HepG2 (cell line): ENCODE results near the gene RPL27A. TPM values are rescaled to one million over a fixed set of nuclear protein-coding genes. Genes with fewer than 3 reads are reported as not detected.

Experiments
- ATAC-seq: fragments of 200-7000 bp; cut with Tn5 transposase; 3 replicates; pipeline ENCODE4 v1.9.1; 2020; ENCODE audit warnings: mild to moderate bottlenecking, moderate library complexity
- BruUV-seq: library from RNA; stranded (reverse); fragments of 400-500 nt; replicated peaks from 2 replicates; lab custom pipeline; 2021; lab: Mats Ljungman, UMichigan
- CTCF ChIA-PET: fragments of 300-600 bp; formaldehyde crosslinking; extraction: SDS; loops from one replicate; lab custom pipeline; 2021; ENCODE audit warnings: low total read pairs, inconsistent platforms, low intra/inter-chr PET ratio; lab: Yijun Ruan, JAX
- POLR2A ChIA-PET: fragments of 350-600 bp; sonication (Branson Sonifier 250); formaldehyde crosslinking; loops from one replicate; lab custom pipeline; 2020; ENCODE audit warnings: antibody characterized with exemption, inconsistent platforms; lab: Yijun Ruan, JAX
- DNase-seq: peaks from one replicate; pipeline ENCODE4 v3.0.0-alpha.2; 2015; ENCODE audit warnings: low spot score
- FAIRE-seq: peaks from 3 replicates; lab custom pipeline; 2011; peaks lifted over from hg19 to GRCh38; lab: Jason Lieb, UNC
- H2AFZ ChIP-seq: one replicate; pipeline ENCODE4 v1.6.1; 2011; ENCODE audit warnings: low read length, inconsistent platforms
- H3K27ac ChIP-seq: fragments of 300-600 bp; 3 replicates; pipeline ENCODE4 v1.8.0; 2011; ENCODE audit warnings: mixed run types, mild to moderate bottlenecking, mixed read lengths, low read length, inconsistent platforms; ENCODE audit not compliant: insufficient read depth; ENCODE audit errors: extremely low read length
- H3K27me3 ChIP-seq, 2 experiments: fragments of 200-600 bp in 1 of 2; 2 replicates in 1 of 2; 3 replicates in 1 of 2; pipeline versions ENCODE4 v1.6.0 to v1.8.0; 2011; ENCODE audit warnings: low read length in 2 of 2, mild to moderate bottlenecking in 2 of 2, moderate library complexity in 2 of 2, inconsistent platforms in 1 of 2; ENCODE audit not compliant: insufficient read depth in 2 of 2, control insufficient read depth in 1 of 2
- H3K36me3 ChIP-seq, 2 experiments: fragments of 200-600 bp in 1 of 2; replicated peaks in 1 of 2; 2 replicates in 1 of 2; 3 replicates in 1 of 2; pipeline versions ENCODE4 v1.5.1 to v1.8.0; 2011; ENCODE audit warnings: low read length in 2 of 2, inconsistent platforms in 1 of 2; ENCODE audit not compliant: insufficient read depth in 2 of 2, control insufficient read depth in 1 of 2
- H3K4me1 ChIP-seq: 2 replicates; pipeline ENCODE4 v1.5.1; 2012; ENCODE audit warnings: low read length, inconsistent platforms; ENCODE audit not compliant: insufficient read depth
- H3K4me2 ChIP-seq: 2 replicates; pipeline ENCODE4 v1.6.0; 2011; ENCODE audit warnings: low read depth, low read length, inconsistent platforms
- H3K4me3 ChIP-seq, 3 experiments: fragments of 200-600 bp in 1 of 3; sonication (generic), shearing (Covaris generic) in 1 of 3; replicated peaks in 1 of 3; 2 replicates each; pipeline ENCODE4 v1.5.1; 2011 to 2016; ENCODE audit warnings: low read length in 3 of 3, inconsistent platforms in 2 of 3, low read depth in 2 of 3, mild to moderate bottlenecking in 2 of 3, control low read depth in 1 of 3, mixed read lengths in 1 of 3; ENCODE audit not compliant: insufficient read depth in 1 of 3
- H3K79me2 ChIP-seq: one replicate; pipeline ENCODE4 v1.6.1; 2011; ENCODE audit warnings: low read length, inconsistent platforms; ENCODE audit not compliant: insufficient read depth
- H3K9ac ChIP-seq: 2 replicates; pipeline ENCODE4 v1.6.0; 2011; ENCODE audit warnings: mild to moderate bottlenecking, low read depth, low read length, inconsistent platforms; ENCODE audit not compliant: insufficient read depth
- H3K9me3 ChIP-seq: 2 replicates; pipeline ENCODE4 v1.5.1; 2012; ENCODE audit warnings: mild to moderate bottlenecking, low read length
- H4K20me1 ChIP-seq: 2 replicates; pipeline ENCODE4 v1.6.0; 2011; ENCODE audit warnings: inconsistent platforms, mild to moderate bottlenecking, low read length, moderate library complexity; ENCODE audit not compliant: insufficient read depth
- HOXA9 ChIP-seq: sonication (generic); formaldehyde crosslinking; IDR thresholded peaks from 2 replicates; pipeline ENCODE4 v1.8.1; 2022; ENCODE audit warnings: missing genetic modification reagents, mild to moderate bottlenecking, moderate library complexity, borderline replicate concordance
- ZC3H4 ChIP-seq: sonication (generic); formaldehyde crosslinking; IDR thresholded peaks from 2 replicates; pipeline ENCODE4 v1.4.0; 2020; ENCODE audit warnings: missing genetic modification reagents, borderline replicate concordance
- ZNF383 ChIP-seq: sonication (generic); formaldehyde crosslinking; IDR thresholded peaks from 2 replicates; pipeline ENCODE4 v1.4.0; 2020; ENCODE audit warnings: missing genetic modification reagents, mild to moderate bottlenecking, borderline replicate concordance
- ZNF430 ChIP-seq: sonication (generic); formaldehyde crosslinking; IDR thresholded peaks from 2 replicates; pipeline ENCODE4 v1.9.0; 2021; ENCODE audit warnings: mild to moderate bottlenecking, missing genetic modification reagents
- ZNF432 ChIP-seq: sonication (generic); formaldehyde crosslinking; IDR thresholded peaks from 2 replicates; pipeline ENCODE4 v1.5.0; 2020; ENCODE audit warnings: missing genetic modification reagents, mild to moderate bottlenecking, borderline replicate concordance
- ZNF510 ChIP-seq: sonication (generic); formaldehyde crosslinking; IDR thresholded peaks from 2 replicates; pipeline ENCODE4 v1.4.0; 2020; ENCODE audit warnings: low read depth, mild to moderate bottlenecking, missing genetic modification reagents
- ZNF556 ChIP-seq: sonication (generic); formaldehyde crosslinking; IDR thresholded peaks from 2 replicates; pipeline ENCODE4 v1.4.0; 2020; ENCODE audit warnings: mild to moderate bottlenecking, missing genetic modification reagents, borderline replicate concordance
- ZNF569 ChIP-seq: sonication (generic); formaldehyde crosslinking; IDR thresholded peaks from 2 replicates; pipeline ENCODE4 v1.5.0; 2020; ENCODE audit warnings: mild to moderate bottlenecking, missing genetic modification reagents, moderate library complexity, borderline replicate concordance
- ZNF75D ChIP-seq: sonication (generic); formaldehyde crosslinking; IDR thresholded peaks from 2 replicates; pipeline ENCODE4 v1.8.1; 2023; ENCODE audit warnings: missing genetic modification reagents, mild to moderate bottlenecking, borderline replicate concordance
- ZNF891 ChIP-seq: sonication (generic); formaldehyde crosslinking; IDR thresholded peaks from 2 replicates; pipeline ENCODE4 v1.5.0; 2020; ENCODE audit warnings: mild to moderate bottlenecking, missing genetic modification reagents
- WGBS: methylation state at CpG from one replicate; pipeline ENCODE4 v1.1.6; 2017; ENCODE audit warnings: low lambda C conversion rate; 5-methylcytosine and 5-hydroxymethylcytosine counted together
- in situ Hi-C: cut with HindIII; loops from 2 replicates; pipeline ENCODE4 v1.10.0; 2017; ENCODE audit warnings: low pct_unique_long_range_greater_than_20kb; ENCODE audit not compliant: extremely low pct_ligation_motif_present
- intact Hi-C: fragments of 100-400 bp; cut with micrococcal nuclease; formaldehyde crosslinking; loops from one replicate; pipeline ENCODE4 v1.10.0; 2022; ENCODE audit not compliant: unreplicated experiment
- polyA plus RNA-seq, 8 experiments: library from polyadenylated mRNA; depleted of rRNA in 3 of 8; stranded (reverse) in 7 of 8; unstranded in 1 of 8; fragments of >200 nt; fragmentation: Illumina TruSeq in 4 of 8; extraction: Trizol in 4 of 8; gene quantifications; 2 replicates each; pipeline versions ENCODE4 v1.2.1 to v1.2.3, GENCODE V29; 2011 to 2016; ENCODE audit warnings: low read depth in 4 of 8, missing spikeins in 1 of 8, mixed read lengths in 1 of 8; ENCODE audit not compliant: insufficient read depth in 1 of 8
- total RNA-seq, 5 experiments: library from RNA; depleted of rRNA; stranded (reverse); fragments of >200 nt; fragmentation: Illumina TruSeq; extraction: Trizol; gene quantifications; 2 replicates each; pipeline ENCODE4 v1.2.3, GENCODE V29; 2016; ENCODE audit warnings: low read depth in 1 of 5
- TF ChIP-seq, protein P1 (sequence below): sonication (generic); formaldehyde crosslinking; IDR thresholded peaks from 2 replicates; pipeline ENCODE4 v1.4.0; 2020; ENCODE audit warnings: mild to moderate bottlenecking, missing genetic modification reagents, borderline replicate concordance
- TF ChIP-seq, protein P2 (sequence below): IDR thresholded peaks from 2 replicates; pipeline ENCODE4 v1.4.0; 2020; ENCODE audit warnings: mild to moderate bottlenecking, missing genetic modification reagents
- TF ChIP-seq, protein P3 (sequence below): sonication (generic); formaldehyde crosslinking; IDR thresholded peaks from 2 replicates; pipeline ENCODE4 v1.4.0; 2020; ENCODE audit warnings: missing genetic modification reagents
- TF ChIP-seq, protein P4 (sequence below): sonication (generic); formaldehyde crosslinking; IDR thresholded peaks from 2 replicates; pipeline ENCODE4 v1.5.0; 2020; ENCODE audit warnings: missing genetic modification reagents

RPL27A gene
- total and polyA plus RNA-seq, 2 of the 13 experiments (the other 11 are each of a cell fraction or from before 2014, with no cell fraction given), result 1,531 to 2,153 TPM

DNA sequence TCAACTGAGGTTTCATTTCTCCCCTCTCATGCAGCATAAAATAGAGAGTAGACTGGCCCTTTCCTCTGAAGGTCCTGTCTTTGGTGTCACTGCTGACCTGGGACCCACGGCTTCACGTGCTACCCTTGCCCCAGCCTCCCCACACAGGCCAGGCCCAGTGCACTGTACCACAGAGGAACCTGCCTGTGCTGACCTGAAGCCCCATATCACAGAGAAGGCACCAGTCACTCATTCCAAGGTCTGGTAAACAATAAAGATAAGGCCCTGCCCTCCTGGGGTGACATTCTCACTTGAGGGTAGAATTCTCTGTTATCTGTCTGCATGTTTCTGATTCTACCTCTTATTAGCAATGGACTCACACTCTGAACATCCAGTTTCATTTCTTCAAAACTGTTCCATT lies 51.3 kb downstream of the RPL27A start:
- Histone ChIP-seq H3K9ac (no peak overlapping the region), H2AFZ (no peak overlapping the region), H3K9me3 (no peaks in the 10 kb centered on the region), H4K20me1 (no peaks in the 10 kb centered on the region), H3K27ac (no peak overlapping the region), H3K36me3 (peaks cover 2 to 4% of the 10 kb centered on the region in 2 experiments; a peak in 3 of 5 replicates), H3K79me2 (no peaks in the 10 kb centered on the region), H3K4me2 (no peak overlapping the region), H3K27me3 (no peaks in the 10 kb centered on the region), H3K4me1 (peaks cover 22% of the 10 kb centered on the region), H3K4me3 (no peak overlapping the region)
- BruUV-seq, result no TSS peak
- intact Hi-C loops, result no loop called here
- ChIA-PET CTCF (no interaction called here), POLR2A (no interaction called here)
- FAIRE-seq, result peak; percentile 77
- in situ Hi-C loops, result no loop called here
- peak; percentile 98 for ATAC-seq
- 12% methylated on average over 2 of the region's 2 CpGs for WGBS
- peak; percentile 72 for DNase-seq
- TF ChIP-seq ZNF432 (CRISPR knock-in tag) (no peak), ZNF383 (no peak), ZNF430 (CRISPR knock-in tag) (0 out of 2 replicates have a peak, but pooled peaks have one; percentile 43), ZNF510 (CRISPR knock-in tag) (no peak), ZC3H4 (CRISPR knock-in tag) (no peak), ZNF569 (no peak), ZNF556 (CRISPR knock-in tag) (no peak), ZNF75D (CRISPR knock-in tag) (no peak), ZNF891 (CRISPR knock-in tag) (no peak), HOXA9 (CRISPR knock-in tag) (no peak)
- TF ChIP-seq, protein P1, sequence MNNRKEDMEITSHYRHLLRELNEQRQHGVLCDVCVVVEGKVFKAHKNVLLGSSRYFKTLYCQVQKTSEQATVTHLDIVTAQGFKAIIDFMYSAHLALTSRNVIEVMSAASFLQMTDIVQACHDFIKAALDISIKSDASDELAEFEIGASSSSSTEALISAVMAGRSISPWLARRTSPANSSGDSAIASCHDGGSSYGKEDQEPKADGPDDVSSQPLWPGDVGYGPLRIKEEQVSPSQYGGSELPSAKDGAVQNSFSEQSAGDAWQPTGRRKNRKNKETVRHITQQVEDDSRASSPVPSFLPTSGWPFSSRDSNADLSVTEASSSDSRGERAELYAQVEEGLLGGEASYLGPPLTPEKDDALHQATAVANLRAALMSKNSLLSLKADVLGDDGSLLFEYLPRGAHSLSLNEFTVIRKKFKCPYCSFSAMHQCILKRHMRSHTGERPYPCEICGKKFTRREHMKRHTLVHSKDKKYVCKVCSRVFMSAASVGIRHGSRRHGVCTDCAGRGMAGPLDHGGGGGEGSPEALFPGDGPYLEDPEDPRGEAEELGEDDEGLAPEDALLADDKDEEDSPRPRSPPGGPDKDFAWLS (CRISPR knock-in tag), result no peak
- TF ChIP-seq, protein P2, sequence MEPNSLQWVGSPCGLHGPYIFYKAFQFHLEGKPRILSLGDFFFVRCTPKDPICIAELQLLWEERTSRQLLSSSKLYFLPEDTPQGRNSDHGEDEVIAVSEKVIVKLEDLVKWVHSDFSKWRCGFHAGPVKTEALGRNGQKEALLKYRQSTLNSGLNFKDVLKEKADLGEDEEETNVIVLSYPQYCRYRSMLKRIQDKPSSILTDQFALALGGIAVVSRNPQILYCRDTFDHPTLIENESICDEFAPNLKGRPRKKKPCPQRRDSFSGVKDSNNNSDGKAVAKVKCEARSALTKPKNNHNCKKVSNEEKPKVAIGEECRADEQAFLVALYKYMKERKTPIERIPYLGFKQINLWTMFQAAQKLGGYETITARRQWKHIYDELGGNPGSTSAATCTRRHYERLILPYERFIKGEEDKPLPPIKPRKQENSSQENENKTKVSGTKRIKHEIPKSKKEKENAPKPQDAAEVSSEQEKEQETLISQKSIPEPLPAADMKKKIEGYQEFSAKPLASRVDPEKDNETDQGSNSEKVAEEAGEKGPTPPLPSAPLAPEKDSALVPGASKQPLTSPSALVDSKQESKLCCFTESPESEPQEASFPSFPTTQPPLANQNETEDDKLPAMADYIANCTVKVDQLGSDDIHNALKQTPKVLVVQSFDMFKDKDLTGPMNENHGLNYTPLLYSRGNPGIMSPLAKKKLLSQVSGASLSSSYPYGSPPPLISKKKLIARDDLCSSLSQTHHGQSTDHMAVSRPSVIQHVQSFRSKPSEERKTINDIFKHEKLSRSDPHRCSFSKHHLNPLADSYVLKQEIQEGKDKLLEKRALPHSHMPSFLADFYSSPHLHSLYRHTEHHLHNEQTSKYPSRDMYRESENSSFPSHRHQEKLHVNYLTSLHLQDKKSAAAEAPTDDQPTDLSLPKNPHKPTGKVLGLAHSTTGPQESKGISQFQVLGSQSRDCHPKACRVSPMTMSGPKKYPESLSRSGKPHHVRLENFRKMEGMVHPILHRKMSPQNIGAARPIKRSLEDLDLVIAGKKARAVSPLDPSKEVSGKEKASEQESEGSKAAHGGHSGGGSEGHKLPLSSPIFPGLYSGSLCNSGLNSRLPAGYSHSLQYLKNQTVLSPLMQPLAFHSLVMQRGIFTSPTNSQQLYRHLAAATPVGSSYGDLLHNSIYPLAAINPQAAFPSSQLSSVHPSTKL (CRISPR knock-in tag), result peak; percentile 65; the same call in 1 of the 2 replicates
- TF ChIP-seq, protein P3, sequence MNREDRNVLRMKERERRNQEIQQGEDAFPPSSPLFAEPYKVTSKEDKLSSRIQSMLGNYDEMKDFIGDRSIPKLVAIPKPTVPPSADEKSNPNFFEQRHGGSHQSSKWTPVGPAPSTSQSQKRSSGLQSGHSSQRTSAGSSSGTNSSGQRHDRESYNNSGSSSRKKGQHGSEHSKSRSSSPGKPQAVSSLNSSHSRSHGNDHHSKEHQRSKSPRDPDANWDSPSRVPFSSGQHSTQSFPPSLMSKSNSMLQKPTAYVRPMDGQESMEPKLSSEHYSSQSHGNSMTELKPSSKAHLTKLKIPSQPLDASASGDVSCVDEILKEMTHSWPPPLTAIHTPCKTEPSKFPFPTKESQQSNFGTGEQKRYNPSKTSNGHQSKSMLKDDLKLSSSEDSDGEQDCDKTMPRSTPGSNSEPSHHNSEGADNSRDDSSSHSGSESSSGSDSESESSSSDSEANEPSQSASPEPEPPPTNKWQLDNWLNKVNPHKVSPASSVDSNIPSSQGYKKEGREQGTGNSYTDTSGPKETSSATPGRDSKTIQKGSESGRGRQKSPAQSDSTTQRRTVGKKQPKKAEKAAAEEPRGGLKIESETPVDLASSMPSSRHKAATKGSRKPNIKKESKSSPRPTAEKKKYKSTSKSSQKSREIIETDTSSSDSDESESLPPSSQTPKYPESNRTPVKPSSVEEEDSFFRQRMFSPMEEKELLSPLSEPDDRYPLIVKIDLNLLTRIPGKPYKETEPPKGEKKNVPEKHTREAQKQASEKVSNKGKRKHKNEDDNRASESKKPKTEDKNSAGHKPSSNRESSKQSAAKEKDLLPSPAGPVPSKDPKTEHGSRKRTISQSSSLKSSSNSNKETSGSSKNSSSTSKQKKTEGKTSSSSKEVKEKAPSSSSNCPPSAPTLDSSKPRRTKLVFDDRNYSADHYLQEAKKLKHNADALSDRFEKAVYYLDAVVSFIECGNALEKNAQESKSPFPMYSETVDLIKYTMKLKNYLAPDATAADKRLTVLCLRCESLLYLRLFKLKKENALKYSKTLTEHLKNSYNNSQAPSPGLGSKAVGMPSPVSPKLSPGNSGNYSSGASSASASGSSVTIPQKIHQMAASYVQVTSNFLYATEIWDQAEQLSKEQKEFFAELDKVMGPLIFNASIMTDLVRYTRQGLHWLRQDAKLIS (CRISPR knock-in tag), result no peak
- TF ChIP-seq, protein P4, sequence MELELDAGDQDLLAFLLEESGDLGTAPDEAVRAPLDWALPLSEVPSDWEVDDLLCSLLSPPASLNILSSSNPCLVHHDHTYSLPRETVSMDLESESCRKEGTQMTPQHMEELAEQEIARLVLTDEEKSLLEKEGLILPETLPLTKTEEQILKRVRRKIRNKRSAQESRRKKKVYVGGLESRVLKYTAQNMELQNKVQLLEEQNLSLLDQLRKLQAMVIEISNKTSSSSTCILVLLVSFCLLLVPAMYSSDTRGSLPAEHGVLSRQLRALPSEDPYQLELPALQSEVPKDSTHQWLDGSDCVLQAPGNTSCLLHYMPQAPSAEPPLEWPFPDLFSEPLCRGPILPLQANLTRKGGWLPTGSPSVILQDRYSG (CRISPR knock-in tag), result no peak
